HepG2 (cell line): ENCODE results near the gene MICAL3. TPM values are rescaled to one million over a fixed set of nuclear protein-coding genes. Genes with fewer than 3 reads are reported as not detected.

ENCODE experiments used
- ARID5B ChIP-seq: IDR thresholded peaks from 2 replicates; pipeline ENCODE4 v1.4.0; 2020; ENCODE audit warnings: mild to moderate bottlenecking, missing genetic modification reagents
- HMGXB4 ChIP-seq, 2 experiments: sonication (generic) in 1 of 2; formaldehyde crosslinking in 1 of 2; IDR thresholded peaks; 2 replicates each; pipeline versions ENCODE4 v1.4.0 to v1.6.1; 2018 to 2020; ENCODE audit warnings: missing genetic modification reagents in 2 of 2, borderline replicate concordance in 1 of 2, low read depth in 1 of 2, mild to moderate bottlenecking in 1 of 2, missing biosample characterization in 1 of 2
- IKZF1 ChIP-seq: fragments of 450-650 bp; IDR thresholded peaks from 2 replicates; pipeline ENCODE4 v1.7.1; 2016
- IKZF5 ChIP-seq: IDR thresholded peaks from 2 replicates; pipeline ENCODE4 v1.6.1; 2018; ENCODE audit warnings: missing genetic modification reagents, mild to moderate bottlenecking, missing compliant biosample characterization
- IRF9 ChIP-seq: sonication (generic); formaldehyde crosslinking; IDR thresholded peaks from 2 replicates; pipeline ENCODE4 v1.8.0; 2022; ENCODE audit warnings: missing genetic modification reagents, mild to moderate bottlenecking, borderline replicate concordance
- PHB2 ChIP-seq: fragments of 450-650 bp; IDR thresholded peaks from 2 replicates; pipeline ENCODE4 v1.6.1; 2018; ENCODE audit not compliant: partially characterized antibody
- POLR2AphosphoS2 ChIP-seq: IDR thresholded peaks from 2 replicates; pipeline ENCODE4 v1.6.1; 2011; ENCODE audit warnings: low read depth, low read length, improper control_type of control experiment
- SETDB1 ChIP-seq: sonication (generic); formaldehyde crosslinking; IDR thresholded peaks from 2 replicates; pipeline ENCODE4 v1.5.1; 2020; ENCODE audit warnings: missing genetic modification reagents, mild to moderate bottlenecking, borderline replicate concordance
- SRSF9 ChIP-seq: fragments of 200-400 bp; formaldehyde crosslinking; IDR thresholded peaks from 2 replicates; pipeline ENCODE4 v1.6.1; 2018; ENCODE audit warnings: borderline replicate concordance, mild to moderate bottlenecking, low read depth, low read length; ENCODE audit not compliant: insufficient read depth, poor library complexity, severe bottlenecking
- ZBTB10 ChIP-seq: sonication (generic); formaldehyde crosslinking; IDR thresholded peaks from 2 replicates; pipeline ENCODE4 v1.4.0; 2020; ENCODE audit warnings: missing genetic modification reagents, borderline replicate concordance
- ZNF468 ChIP-seq: sonication (generic); formaldehyde crosslinking; IDR thresholded peaks from 2 replicates; pipeline ENCODE4 v1.8.0; 2022; ENCODE audit warnings: mild to moderate bottlenecking, moderate library complexity, missing genetic modification reagents
- ZNF496 ChIP-seq: sonication (generic); formaldehyde crosslinking; IDR thresholded peaks from 2 replicates; pipeline ENCODE4 v1.8.1; 2023; ENCODE audit warnings: mild to moderate bottlenecking, moderate library complexity, missing genetic modification reagents; ENCODE audit not compliant: insufficient replicate concordance
- ZNF512 ChIP-seq: sonication (generic); formaldehyde crosslinking; IDR thresholded peaks from 2 replicates; pipeline ENCODE4 v1.4.0; 2020; ENCODE audit warnings: mild to moderate bottlenecking, missing genetic modification reagents
- ZNF558 ChIP-seq: sonication (generic); formaldehyde crosslinking; IDR thresholded peaks from 2 replicates; pipeline ENCODE4 v1.9.0; 2022; ENCODE audit warnings: mild to moderate bottlenecking, missing genetic modification reagents, borderline replicate concordance
- polyA plus RNA-seq, 8 experiments: library from polyadenylated mRNA; depleted of rRNA in 3 of 8; stranded (reverse) in 7 of 8; unstranded in 1 of 8; fragments of >200 nt; fragmentation: Illumina TruSeq in 4 of 8; extraction: Trizol in 4 of 8; gene quantifications; 2 replicates each; pipeline versions ENCODE4 v1.2.1 to v1.2.3, GENCODE V29; 2011 to 2016; ENCODE audit warnings: low read depth in 4 of 8, missing spikeins in 1 of 8, mixed read lengths in 1 of 8; ENCODE audit not compliant: insufficient read depth in 1 of 8
- total RNA-seq, 5 experiments: library from RNA; depleted of rRNA; stranded (reverse); fragments of >200 nt; fragmentation: Illumina TruSeq; extraction: Trizol; gene quantifications; 2 replicates each; pipeline ENCODE4 v1.2.3, GENCODE V29; 2016; ENCODE audit warnings: low read depth in 1 of 5

Gene MICAL3
- total and polyA plus RNA-seq, 2 of the 13 experiments (the other 11 are each of a cell fraction or from before 2014, with no cell fraction given), result 5.3 to 12.5 TPM

GRCh38 chr22:18044548-18045271 lies 20.3 kb upstream of the MICAL3 start (continued):
- TF ChIP-seq HMGXB4 (CRISPR knock-in tag; IDR thresholded peaks at IDR 0.05; ENCODE audit: borderline replicate concordance in 1 of 2, low read depth in 1 of 2) (no peak), IKZF1 (no peak), ZNF512 (no peak), ZBTB10 (CRISPR knock-in tag) (no peak), ARID5B (peak; percentile 95), IRF9 (CRISPR knock-in tag) (0 out of 2 replicates have a peak, but pooled peaks have one; percentile 25), ZNF558 (CRISPR knock-in tag) (no peak), IKZF5 (CRISPR knock-in tag) (peak; percentile 80), ZNF496 (no peak), POLR2AphosphoS2 (no peak), SRSF9 (no peak), PHB2 (no peak), ZNF468 (no peak), SETDB1 (no peak)
